COLO668 (cell line): ENCODE data around the gene SIGLEC10.
"Not testable (repeated sequence)": the region's sequence is repeated elsewhere in the genome, so short reads cannot be mapped to it uniquely, and the experiment has no call there.

Source experiments
- DNase-seq: peaks from one replicate; lab custom pipeline; 2025; ENCODE audit not compliant: unreplicated experiment; lab: John Stamatoyannopoulos, UW

Gene SIGLEC10

GRCh38 chr19:51397453-51397852, 20.0 kb downstream of the SIGLEC10 start:
- not testable (repeated sequence) for DNase-seq

- DNase-seq = no peak
Measured at GRCh38 chr19:51396175-51396574, 21.3 kb downstream of the SIGLEC10 start.

- DNase-seq = peak; percentile 67
Measured at GRCh38 chr19:51394050-51394836, 23.2 kb downstream of the SIGLEC10 start.

- DNase-seq = no peak
Measured at GRCh38 chr19:51392701-51393100, 24.7 kb downstream of the SIGLEC10 start.

- no peak for DNase-seq
Measured at GRCh38 chr19:51391073-51391611, 26.3 kb downstream of the SIGLEC10 start.

- DNase-seq = no peak
Measured at GRCh38 chr19:51389143-51389542, 28.3 kb downstream of the SIGLEC10 start.

- no peak for DNase-seq
Measured at GRCh38 chr19:51387924-51388389, 29.5 kb downstream of the SIGLEC10 start, which contains the start of gene LIM2. TSS of gene LIM2 (minus strand) at chr19:51387974. CDS start at chr19:51387443, 531 bp downstream.

GRCh38 chr19:51386882-51387520, 30.4 kb downstream of the SIGLEC10 start:
- no peak for DNase-seq

- no peak for DNase-seq
Measured at GRCh38 chr19:51382004-51382403, 35.4 kb downstream of the SIGLEC10 start.

- DNase-seq = no peak
Measured at GRCh38 chr19:51380379-51380778, 37.1 kb downstream of the SIGLEC10 start.

- no peak for DNase-seq
Measured at GRCh38 chr19:51377422-51377821, 40.0 kb downstream of the SIGLEC10 start.

GRCh38 chr19:51375504-51376221, 41.8 kb downstream of the SIGLEC10 start:
- DNase-seq = no peak

GRCh38 chr19:51372649-51373504, 44.6 kb downstream of the SIGLEC10 start, which contains the start of gene NKG7:
TSS of gene NKG7 (minus strand) at chr19:51372654. CDS start at chr19:51372535, 119 bp downstream.
- DNase-seq = no peak

GRCh38 chr19:51372021-51372648, 45.3 kb downstream of the SIGLEC10 start:
- no peak for DNase-seq

GRCh38 chr19:51371186-51371690, 46.2 kb downstream of the SIGLEC10 start:
- no peak for DNase-seq

GRCh38 chr19:51370230-51370629, 47.2 kb downstream of the SIGLEC10 start:
- DNase-seq = no peak

GRCh38 chr19:51368366-51369282, 48.8 kb downstream of the SIGLEC10 start, which contains the start of gene CLDND2:
TSS of gene CLDND2 (minus strand) at chr19:51369003. CDS start at chr19:51368577, 426 bp downstream.
- no peak for DNase-seq

GRCh38 chr19:51367565-51368365, 49.7 kb downstream of the SIGLEC10 start:
- peak; percentile 92 for DNase-seq
